T-helper 2 cell (primary cell): ENCODE measurements around the gene EIF3D.
"Not testable (repeated sequence)": the region's sequence is repeated elsewhere in the genome, so short reads cannot be mapped to it uniquely, and the experiment has no call there.

Experiments used
- DNase-seq, 5 experiments: peaks; one replicate each; pipeline versions ENCODE4 v3.0.0 to v3.0.0-alpha.2; 2012 to 2022

EIF3D gene

DNA sequence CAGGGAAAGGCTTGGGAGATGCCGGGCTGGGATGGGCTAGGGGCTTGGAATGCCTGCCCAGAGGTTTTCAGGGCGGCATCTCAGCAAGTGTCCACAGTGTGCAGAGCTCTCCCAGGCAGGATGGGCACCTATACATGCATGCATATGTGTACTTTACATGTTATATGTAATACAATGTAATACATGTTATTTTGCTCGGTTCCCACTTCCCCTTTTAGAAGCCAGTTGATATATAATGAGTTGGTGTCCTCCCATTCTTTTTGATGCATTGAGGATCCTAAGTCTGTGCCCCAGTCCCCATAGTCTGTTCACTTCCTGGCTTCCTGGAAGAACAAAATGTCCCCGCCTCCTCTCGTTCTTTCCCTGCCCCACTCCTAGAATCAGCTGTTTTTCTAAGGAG lies 20.1 kb upstream of the EIF3D start:
- no peak for DNase-seq

DNA sequence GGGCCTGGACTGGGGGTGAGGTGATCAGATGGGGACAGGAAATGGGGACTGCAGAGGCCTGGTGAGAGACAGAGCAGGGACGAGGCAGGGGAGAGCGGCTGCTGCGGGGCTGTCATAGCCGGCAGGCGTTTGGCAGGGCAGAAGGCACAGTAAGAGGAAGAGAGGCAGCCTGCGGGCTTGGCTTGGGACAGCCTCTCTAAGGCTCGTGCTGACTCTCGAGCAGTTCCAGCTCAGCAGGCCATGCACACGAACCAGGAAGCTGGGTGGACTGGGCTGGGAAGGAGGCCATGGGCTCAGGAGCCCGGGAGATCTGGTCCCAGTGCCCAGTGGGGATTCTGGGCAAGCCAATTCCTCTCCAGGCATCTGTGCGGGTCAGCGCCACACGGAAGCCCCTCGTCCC lies 19.6 kb upstream of the EIF3D start:
- DNase-seq = no peak

DNA sequence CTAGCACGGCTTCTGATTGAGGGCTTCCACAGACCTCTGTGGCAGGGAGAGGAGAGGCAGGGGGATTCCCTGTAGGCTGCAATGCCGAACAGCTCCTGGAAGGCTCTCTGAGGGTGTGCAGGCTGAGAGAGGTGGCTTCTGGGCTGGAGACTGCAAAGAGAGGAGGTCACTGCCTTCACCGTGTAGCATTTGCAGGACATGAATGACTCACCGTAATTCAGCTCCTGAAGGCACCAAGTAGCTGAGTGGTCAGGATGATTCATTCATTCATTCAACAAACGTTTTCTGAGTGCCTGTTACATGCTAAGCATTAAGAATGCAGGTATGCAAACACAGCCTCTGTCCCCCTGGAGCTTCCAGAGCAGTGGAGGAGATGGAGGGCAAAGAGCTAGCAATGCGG lies 18.0 kb upstream of the EIF3D start:
- DNase-seq = peak in 1 of 5 experiments; percentile 10

DNA sequence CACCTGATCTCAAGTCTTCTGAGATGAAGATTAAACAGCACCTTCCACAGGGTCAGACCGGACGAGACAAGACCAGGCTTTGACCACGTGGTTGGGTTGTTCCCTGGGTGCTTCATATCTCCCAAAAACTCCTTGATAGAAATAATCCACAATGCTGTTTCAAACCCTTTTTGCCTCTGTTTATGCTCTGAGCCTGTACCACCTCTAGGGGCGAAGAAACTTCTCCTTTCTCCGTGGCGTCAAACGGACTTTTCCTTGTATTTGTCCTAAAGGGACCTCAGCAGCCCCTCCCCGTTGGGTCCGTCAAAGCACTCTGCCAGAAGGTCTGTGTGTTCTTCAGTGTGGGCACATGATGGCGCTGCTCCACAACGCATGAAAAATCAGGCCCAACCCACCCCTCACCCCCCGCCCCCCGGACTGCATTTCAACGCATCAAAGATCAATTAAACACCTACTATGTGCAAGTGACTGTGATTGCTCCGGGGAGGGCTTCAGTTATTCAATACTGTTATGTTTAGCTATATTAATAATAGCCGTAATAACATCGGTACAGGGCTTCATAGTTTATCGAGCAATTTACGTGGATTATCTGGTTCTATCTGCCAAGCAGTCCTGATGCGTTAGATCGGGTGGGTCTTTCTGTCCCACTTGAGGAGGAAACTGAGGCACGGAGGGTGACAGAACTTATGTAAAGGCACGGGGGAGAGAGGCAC lies 17.3 kb upstream of the EIF3D start:
- DNase-seq = peak in 1 of 5 experiments; percentile 43

DNA sequence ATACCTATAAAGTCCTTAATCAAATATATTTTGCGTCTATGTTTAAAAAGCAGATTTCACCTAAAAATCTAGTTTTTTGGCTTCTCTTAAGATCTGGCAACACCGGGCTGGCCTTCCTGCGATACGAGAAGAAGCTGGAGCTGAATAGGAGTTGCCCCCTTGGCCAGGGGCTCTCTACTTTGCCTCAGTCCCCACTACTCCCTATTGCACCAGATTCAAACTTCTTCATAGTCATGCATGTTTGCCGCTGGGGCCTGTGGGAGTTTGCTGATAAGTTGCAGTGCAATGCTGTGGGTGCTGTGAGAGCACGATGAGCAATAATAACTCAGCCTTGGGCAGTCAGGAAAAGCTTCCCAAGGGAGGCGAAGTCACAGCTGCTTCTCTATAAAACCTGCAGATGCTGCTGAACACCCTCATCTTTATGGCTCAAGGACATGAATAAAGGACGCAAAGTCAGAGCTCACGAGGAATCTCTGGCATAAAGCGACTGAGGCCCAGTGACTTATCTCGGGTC lies 15.2 kb upstream of the EIF3D start:
- DNase-seq = no peak

GRCh38 chr22:36541831-36542411 lies 13.0 kb upstream of the EIF3D start:
- DNase-seq = peak in 1 of 5 experiments; percentile 37

DNA sequence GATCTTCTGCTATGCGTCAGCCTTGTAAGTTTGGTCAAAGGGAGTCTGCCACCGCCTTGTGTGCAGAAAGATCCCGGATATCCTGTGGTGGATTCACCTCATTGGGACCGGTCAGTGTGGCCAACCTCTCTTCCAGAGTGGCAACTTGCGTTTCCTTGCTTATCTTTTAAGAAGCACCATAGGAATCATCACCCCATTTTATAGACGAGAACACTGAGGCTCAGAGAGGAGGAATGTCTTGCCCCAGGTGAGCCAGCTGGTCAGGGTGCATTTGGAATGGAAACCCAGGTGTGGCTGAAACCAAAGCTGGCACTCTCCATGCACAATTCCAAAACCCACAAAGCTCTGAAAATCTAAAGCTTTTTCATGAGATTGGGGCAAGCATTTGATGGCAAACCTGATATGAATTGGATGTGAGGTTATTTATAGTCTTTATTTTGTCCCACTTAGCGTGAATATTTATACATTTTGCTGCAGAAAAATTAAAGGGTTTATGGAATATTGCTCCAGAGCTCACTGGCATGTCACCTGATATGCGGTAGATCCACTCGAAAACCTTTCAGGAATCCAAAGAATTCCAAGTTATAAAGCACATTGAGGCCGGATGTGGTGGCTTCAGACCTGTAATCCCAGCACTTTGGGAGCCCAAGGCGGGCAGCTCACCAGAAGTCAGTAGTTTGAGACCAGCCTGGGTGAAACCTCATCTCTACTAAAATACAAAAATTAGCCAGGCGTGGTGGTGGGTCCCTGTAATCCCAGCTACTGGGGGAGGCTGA lies 12.1 kb upstream of the EIF3D start:
- DNase-seq = no peak

DNA sequence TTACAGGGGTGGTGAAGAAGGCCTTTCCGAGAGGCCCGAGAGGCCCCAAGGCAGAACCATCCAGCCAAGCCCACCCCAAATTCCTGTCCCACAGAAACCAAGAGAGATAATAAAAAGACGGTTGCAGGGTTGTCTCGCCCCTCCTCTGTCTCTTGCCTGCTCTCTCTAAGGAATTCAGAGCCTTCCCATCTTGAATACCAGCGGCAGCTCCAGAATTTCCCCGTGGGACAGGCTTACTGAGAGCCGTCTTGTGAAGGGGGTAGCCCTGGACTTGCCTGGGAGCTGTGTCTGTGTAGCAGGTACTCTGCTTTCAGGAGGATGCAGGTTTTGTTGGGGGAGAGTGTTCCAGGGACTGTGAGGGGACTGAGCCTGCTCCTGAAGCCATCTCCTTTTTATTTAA lies 9.6 kb upstream of the EIF3D start:
- no peak for DNase-seq

- no peak for DNase-seq
Measured at GRCh38 chr22:36536717-36537116, 7.8 kb upstream of the EIF3D start.

GRCh38 chr22:36533320-36533719 lies 4.4 kb upstream of the EIF3D start:
- not testable (repeated sequence) for DNase-seq

GRCh38 chr22:36532466-36532865 lies 3.5 kb upstream of the EIF3D start:
- DNase-seq = no peak

- DNase-seq = peak in 1 of 5 experiments; percentile 43
Measured at GRCh38 chr22:36528341-36528740, 625 bp downstream of the EIF3D start.

DNA sequence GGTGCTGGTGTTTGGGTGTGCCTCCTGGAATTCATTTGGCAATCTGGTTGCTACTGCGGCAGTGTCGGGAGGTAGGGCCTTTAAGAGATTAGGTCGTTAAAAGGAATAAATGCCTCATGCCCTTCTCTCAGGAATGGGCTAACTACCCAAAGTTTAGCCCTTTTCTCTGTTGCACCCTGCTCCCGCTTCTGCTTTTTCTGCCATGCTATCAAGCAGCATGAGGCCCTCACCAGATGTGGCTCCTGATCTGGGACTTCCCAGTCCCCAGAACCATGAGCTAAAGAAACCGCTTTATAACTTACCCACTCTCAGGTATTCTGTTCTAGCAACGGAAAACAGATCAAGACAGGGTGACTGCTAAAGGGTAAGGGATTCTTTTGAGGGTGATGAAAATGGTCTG lies 6.3 kb downstream of the EIF3D start:
- DNase-seq = no peak

- DNase-seq = no peak
Measured at GRCh38 chr22:36520423-36520822, 8.5 kb downstream of the EIF3D start.

GRCh38 chr22:36519906-36520305 lies 9.1 kb downstream of the EIF3D start:
- DNase-seq = not testable (repeated sequence)

GRCh38 chr22:36514766-36515165 lies 14.2 kb downstream of the EIF3D start:
- DNase-seq = no peak

DNA sequence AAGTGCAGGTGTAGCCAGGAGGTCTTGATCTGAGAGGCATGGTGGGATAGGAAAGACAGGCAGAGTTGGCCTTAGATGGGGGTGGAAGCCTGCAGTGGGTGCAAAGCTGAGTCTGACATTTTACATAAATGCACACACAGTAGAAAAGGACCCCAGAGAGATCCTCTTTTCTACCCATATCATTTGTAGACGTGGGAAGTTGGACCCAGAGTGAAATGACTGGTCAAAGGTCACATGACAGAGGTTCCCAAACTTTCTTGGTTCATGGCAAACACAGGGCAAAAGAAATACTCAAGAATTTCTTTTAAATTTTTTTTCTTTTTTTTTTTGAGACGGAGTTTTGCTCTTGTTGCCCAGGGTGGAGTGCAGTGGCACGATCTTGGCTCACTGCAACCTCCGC lies 16.0 kb downstream of the EIF3D start:
- DNase-seq = no peak

DNA sequence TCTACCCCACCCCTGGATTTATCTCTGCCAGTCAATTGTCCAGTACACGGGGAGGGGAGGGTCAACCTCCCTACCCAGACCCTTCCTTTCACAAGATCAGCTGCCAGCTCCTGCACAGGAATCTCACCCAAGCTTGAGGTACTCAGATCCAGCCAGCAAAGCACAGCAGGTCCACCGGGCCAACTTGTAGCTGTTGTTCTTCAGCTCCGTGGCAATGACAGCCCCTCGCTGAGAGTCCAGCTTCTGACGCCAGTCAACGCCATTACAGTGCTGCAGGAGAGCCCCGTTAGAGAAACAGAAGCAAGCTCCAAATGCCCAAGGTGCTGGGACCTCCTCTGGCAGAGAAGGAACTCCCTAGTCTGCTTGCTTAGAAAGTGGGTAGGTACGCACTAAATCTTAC lies 16.6 kb downstream of the EIF3D start:
- no peak for DNase-seq

GRCh38 chr22:36510966-36511881 lies 17.7 kb downstream of the EIF3D start:
- peak in 1 of 5 experiments; percentile 22 for DNase-seq

DNA sequence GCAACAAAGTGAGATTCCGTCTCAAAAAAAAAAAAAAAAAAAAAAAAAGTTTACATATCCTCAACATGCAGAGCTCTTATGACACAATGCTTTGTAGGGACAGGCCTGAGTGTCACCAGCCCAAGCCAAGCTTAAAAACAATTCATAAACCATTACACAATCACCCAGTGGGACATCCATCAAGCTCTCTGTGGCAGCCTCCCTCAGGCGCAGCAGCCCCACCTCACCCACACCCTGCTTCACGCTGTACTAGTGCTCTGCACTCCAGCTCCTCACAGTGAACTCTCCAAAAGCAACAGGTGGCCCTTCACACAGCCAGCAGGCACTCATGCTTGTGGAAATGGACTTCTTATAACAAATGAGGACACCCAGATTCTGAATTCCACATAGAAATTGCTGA lies 18.6 kb downstream of the EIF3D start:
- DNase-seq = no peak

DNA sequence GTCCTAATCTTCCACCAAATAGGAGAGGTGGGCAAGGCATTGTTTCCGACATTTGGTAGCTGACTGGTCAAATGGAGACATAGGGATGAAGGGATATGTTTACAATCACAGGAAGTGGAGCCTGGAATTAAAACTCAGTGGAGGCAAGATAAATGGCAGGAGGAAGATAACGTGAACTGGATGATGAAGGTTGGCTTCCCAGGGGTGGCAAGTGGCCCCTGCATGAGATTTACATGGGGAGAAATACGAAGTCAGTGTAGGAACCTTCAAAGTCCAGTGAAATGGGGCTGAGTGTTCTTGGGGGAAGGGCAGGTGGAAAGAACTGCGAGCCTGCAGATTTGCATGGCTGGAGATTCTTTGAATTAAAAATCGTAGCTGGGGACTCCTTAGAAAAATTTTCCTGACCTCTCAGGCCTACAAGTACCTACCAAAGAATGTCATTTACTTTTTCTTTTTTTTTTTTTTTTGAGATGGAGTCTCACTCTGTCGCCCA lies 21.4 kb downstream of the EIF3D start:
- no peak for DNase-seq
